RPMI8226 (cell line): ENCODE results near the gene SIGLEC12.
"Not testable (repeated sequence)": the region's sequence is repeated elsewhere in the genome, so short reads cannot be mapped to it uniquely, and the experiment has no call there.

ENCODE experiments used
- DNase-seq: peaks from one replicate; pipeline ENCODE4 v3.0.0-alpha.2; 2015

The SIGLEC12 gene

DNA sequence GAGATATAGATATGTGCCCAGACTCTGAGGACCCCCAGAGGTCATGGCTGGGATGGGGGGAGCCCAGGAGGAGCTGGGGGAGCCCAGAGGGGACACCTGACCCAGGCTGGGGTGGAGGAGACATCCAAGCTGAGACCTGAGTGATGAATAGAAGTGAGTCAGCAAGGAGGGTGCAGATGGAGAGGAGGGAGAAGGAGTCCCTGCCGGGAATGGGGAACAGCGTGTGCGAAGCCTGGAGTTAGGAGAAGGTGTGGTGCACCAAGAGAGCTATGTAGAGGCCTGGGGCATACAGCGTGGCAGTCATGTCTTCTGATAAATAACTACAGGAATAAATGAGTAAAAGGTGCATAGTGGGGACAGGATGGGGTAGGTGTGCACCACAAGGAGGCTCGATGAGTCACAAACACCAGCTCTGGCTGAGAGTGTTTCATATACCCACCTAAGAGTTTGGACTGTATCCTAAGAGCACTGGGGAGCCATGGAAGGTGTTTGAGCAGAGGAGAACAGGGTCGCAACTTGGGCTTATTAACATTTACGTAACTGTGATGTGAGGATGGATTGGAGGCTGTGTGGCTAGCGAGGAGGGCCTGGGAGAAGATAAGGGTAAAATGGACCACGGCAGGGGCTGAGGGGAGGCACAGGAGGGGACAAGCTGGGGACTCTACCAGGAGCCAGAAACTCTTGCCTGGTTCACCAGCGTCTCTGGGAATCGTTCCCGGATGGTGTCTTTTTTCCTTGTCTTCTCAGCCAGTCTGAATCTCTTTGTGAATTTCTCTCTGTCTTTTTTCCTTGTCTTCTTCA is 21.9 kb downstream of the SIGLEC12 start:
- no peak for DNase-seq

- DNase-seq, result no peak
These were observed 23.0 kb downstream of the SIGLEC12 start, which contains the start of gene CEACAM18 for GRCh38 chr19:51478381-51479234. CEACAM18 (plus strand) TSS chr19:51478539.

DNA sequence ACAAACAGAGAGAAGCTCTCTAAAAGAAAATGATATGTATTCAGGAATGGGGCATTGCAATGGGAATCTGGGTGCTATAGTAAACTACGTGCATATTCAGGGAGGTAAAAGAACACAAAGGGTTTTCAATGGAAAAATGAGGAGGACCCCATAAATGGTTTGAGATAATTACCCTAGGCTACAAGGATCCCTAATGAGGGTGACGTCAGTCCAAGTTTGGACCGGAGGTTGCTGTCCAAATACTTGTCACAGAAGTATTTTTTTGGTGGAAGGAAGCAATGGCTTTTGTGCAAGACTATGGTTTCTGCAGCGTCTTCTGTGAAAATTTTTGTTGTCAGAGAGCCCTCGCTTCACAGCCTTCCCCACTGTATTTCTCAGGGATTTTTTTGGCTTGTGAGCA is 24.3 kb downstream of the SIGLEC12 start:
- no peak for DNase-seq

- no peak for DNase-seq
These were observed 25.4 kb downstream of the SIGLEC12 start for GRCh38 chr19:51476164-51476563.

DNA sequence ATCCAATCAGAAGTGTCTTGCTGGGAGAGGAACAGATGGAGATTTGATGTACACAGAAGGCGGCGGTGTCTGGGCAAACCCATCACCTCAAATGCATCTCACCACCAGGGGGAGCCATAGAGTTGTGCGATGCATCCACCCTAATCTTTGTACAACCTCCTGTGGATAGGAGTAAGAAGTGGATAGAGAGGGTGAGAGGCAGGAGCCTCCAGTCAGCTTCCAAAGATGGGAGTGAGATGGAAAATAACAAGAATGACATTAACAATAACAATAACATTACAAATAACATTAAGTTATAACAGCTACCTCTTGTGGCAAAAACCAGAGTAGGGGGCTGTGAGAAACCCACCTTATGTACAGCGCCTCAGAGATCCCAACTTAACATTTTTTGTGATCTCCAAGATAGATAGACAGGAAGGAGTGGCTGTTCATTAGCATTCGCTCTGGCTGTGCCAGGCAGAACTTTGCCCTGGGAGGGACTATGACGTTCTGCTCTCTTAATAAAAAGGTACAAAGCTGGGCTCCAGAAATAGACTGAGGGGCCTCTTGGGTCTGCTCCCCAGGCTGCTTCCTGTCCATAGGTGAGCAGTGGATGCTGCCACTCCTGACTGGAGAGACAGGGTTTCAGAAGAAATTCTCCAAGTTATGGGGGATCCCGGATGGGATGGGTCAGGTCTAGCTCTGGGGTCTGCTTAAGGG is 28.4 kb downstream of the SIGLEC12 start:
- peak; percentile 82 for DNase-seq

DNA sequence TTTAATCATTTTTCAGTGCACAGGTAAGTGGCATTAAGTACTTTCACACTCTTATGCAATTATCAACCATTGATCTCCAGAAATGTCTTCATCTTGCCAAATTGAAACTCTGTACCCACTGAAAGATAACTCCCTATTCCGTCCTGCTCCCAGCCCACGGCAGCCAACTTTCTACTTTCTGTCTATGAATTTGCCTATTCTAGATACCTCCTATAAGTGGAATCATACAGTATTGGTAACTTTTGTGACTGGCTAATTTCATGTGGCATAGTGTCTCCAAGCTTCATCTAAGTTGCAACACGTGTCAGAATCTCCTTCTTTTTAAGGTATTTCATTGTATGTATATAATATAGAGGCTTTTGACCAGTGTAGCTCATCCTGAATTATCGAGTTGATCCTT is 29.0 kb downstream of the SIGLEC12 start:
- no peak for DNase-seq

DNA sequence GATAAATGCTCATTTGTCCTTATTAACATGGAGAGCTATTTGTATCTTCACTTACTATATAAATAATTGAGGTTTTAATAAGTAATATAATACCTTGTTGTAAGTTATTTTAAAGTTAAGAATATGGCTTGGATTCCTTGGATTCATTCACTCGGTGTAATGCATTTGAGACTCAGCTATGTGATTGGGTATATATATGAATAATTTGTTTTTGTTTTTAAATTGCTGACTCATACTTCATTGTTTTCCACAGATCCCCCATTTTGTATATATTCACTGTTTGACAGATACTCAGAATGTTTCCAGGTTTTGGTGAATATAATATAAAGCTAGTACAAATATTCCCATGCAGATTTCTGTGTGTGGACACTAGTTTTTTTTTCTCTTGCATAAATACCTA is 30.1 kb downstream of the SIGLEC12 start:
- no peak for DNase-seq

- DNase-seq, result no peak
These were observed 30.6 kb downstream of the SIGLEC12 start for GRCh38 chr19:51470966-51471365.

GRCh38 chr19:51469629-51470028 is 32.0 kb downstream of the SIGLEC12 start:
- DNase-seq, result no peak

- no peak for DNase-seq
These were observed 32.4 kb downstream of the SIGLEC12 start for GRCh38 chr19:51469162-51469561.

- no peak for DNase-seq
These were observed 33.1 kb downstream of the SIGLEC12 start for GRCh38 chr19:51468545-51468920.

DNA sequence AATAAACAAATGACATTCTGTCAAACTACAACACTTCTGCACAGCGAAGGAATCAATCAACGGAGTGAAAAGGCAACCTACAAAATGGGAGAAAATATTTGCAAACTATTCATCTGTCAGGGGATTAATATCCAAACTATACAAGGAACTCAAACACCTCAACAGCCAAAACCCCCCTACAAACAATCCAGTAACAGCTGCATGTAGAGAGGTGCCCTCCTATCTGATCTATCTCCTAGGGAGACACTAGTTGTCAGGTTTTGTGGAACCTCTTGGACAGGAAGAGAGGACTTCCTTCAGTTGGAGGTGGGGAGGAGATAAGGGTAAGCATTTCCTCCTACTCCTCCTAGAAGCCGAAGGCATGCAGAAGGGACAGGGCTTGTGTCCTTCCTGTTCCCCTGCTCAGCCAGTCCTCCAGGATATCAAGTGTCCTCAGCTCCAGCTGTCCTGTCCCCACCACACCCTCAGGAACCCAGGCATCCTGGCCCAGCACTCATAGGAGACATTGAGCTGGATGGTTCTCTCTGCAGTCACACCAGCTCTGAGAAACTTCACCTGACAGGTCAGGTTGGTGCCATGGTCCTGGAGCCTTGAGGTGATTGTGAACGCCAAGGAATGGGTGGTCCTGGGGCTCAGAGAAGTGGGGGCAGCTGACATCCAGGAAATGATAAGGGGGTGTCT is 33.6 kb downstream of the SIGLEC12 start:
- DNase-seq, result no peak

DNA sequence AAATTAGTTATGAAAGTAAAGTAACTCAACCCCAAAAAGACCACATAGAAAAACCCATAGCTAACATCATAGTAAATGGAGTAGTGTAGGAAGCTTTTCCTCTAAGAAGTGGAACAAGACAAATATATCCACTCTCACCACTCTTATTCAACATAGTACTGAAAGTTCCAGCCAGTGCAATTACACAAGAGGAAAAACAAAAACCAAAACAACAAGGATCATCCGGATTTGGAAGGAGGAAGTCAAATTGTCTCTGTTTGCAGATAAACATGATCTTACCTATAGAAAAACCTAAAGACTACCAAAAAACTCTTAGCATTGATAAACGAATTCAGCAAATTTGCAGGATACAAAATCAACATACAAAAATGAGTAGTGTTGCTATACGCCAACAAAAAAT is 34.9 kb downstream of the SIGLEC12 start:
- DNase-seq, result no peak

GRCh38 chr19:51463976-51464581 is 37.5 kb downstream of the SIGLEC12 start:
- not testable (repeated sequence) for DNase-seq

GRCh38 chr19:51462681-51463080 is 38.9 kb downstream of the SIGLEC12 start:
- no peak for DNase-seq

DNA sequence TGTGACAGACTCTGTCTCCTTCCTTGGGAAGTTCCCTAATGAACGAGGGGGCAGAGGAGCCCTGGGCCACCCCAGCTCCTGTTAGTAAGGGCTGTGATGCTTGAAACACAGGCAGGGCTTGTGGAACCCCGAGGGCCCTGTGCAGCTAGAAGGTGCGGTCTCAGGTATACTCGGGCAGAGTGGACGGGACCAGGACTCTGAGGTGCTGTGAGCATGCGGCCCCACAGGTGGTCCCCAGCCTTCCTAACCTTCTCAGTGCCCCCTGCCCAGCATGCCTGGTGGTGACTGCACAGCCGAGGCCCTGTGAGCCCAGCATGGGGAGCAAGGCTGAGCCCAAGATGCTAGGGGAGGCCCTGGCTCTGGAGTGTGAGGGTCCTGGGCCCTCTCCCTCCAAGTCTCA is 39.3 kb downstream of the SIGLEC12 start:
- DNase-seq, result no peak

DNA sequence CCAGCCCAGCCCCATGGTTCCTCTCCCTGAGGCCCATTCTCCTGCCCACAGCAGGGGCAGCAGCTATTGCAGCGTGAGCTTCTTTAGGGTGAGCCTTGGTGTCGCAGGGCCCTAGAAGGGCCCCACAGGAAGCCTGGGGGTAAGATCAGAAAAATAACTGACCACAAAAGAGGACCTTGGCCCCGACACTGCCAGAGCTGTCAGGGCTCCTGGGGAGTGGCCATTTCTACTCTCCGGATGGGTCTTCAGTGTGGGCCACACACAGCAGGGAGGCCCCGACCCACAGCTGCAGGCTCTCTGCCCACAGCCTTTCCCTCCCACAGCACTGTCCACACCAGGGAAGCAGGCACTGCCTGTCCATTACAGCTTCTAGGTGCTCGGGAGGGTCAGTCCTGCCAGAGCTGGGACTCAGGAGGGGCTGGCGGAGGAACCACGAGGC is 39.9 kb downstream of the SIGLEC12 start:
- no peak for DNase-seq

- DNase-seq, result peak; percentile 30
These were observed 41.2 kb downstream of the SIGLEC12 start for GRCh38 chr19:51460164-51460992.

DNA sequence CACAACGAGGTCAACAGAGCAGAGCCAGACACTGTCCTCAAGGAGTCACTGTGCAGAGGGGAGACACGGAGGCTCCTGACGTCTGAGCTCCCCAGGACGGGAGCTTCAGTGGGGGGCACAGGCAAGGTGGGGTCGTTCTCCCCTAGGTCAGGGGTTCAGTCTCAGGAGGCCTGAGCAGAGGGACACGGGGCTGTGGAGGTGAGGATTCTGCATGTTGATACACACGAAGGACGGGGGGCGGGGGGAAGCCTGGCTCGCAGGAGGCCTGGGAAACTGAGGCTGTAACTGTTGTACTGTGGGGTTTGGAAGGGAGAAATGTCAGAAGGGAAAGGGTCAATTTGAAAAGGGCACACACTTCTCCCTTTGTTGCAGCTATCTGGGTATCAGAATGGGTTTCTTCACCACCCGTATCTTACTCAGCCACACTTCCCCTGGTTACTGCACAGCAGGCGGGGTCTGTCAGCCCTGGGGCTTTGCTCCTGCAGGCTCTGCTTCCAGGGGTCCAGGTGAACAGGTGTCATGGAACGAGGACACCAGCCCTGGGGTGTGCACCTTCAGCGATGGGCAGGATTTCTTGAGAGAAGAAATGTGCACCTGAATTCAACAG is 42.6 kb downstream of the SIGLEC12 start:
- no peak for DNase-seq

GRCh38 chr19:51458051-51458645 is 43.5 kb downstream of the SIGLEC12 start, which contains the start of gene SIGLEC8:
SIGLEC8 (minus strand) TSS chr19:51458454; CDS start chr19:51458387, 67 bp downstream.
- DNase-seq, result no peak
